ENCODE results near the gene NR2C2AP.

- no peak for TF ChIP-seq POLR2AphosphoS5 (IDR thresholded peaks at IDR 0.05; ENCODE audit: borderline replicate concordance, low read depth, low read length)
- no peak for TF ChIP-seq EZH2 (IDR thresholded peaks at IDR 0.05)
- TF ChIP-seq FOXP2 (optimal IDR thresholded peaks at IDR 0.05; ENCODE audit: control extremely low read depth, extremely low read length, insufficient read depth): no peak
Measured at GRCh38 chr19:19240476-19240875, 37.3 kb upstream of the NR2C2AP start.

Measured in SK-N-MC (cell line).